CD4-positive, alpha-beta T cell (primary cell): ENCODE data around the gene NUDT16L1. TPM values are rescaled to one million over a fixed set of nuclear protein-coding genes. Genes with fewer than 3 reads are reported as not detected.

Experiments
- ATAC-seq: fragments of 200-7000 bp; cut with Tn5 transposase; one replicate; pipeline ENCODE4 v1.10.0; 2022; ENCODE audit warnings: mild to moderate bottlenecking; ENCODE audit not compliant: poor library complexity
- CTCF ChIA-PET: fragments of 350-600 bp; sonication (Branson Sonifier 250); formaldehyde crosslinking; loops from one replicate; lab custom pipeline; 2021; ENCODE audit warnings: antibody characterized with exemption, inconsistent platforms; lab: Charles Lee
- POLR2A ChIA-PET: fragments of 350-600 bp; sonication (Branson Sonifier 250); formaldehyde crosslinking; loops from one replicate; lab custom pipeline; 2021; ENCODE audit warnings: antibody characterized with exemption, inconsistent platforms; lab: Charles Lee
- DNase-seq, 14 experiments: peaks; one replicate each; pipeline ENCODE4 v3.0.0-alpha.2; 2013 to 2020; ENCODE audit warnings: mixed read lengths in 2 of 14
- H3K27ac ChIP-seq, 2 donors: one replicate each; pipeline versions ENCODE4 v1.5.1 to v1.7.0; 2013; ENCODE audit warnings: low read length in 2 of 2, low read depth in 1 of 2, mild to moderate bottlenecking in 1 of 2
- H3K27me3 ChIP-seq, 2 experiments: 1 replicate in 1 of 2; 2 replicates in 1 of 2; pipeline versions ENCODE4 v1.6.1 to v1.7.0; 2013; ENCODE audit warnings: low read length in 2 of 2, control low read depth in 1 of 2, mild to moderate bottlenecking in 1 of 2, moderate library complexity in 1 of 2; ENCODE audit not compliant: insufficient read depth in 2 of 2, control insufficient read depth in 1 of 2
- H3K36me3 ChIP-seq: one replicate; pipeline ENCODE4 v1.6.1; 2013; ENCODE audit warnings: low read length, control low read depth; ENCODE audit not compliant: insufficient read depth
- H3K4me1 ChIP-seq: one replicate; pipeline ENCODE4 v1.6.1; 2013; ENCODE audit warnings: low read length, control low read depth; ENCODE audit not compliant: insufficient read depth
- H3K4me3 ChIP-seq: one replicate; pipeline ENCODE4 v1.5.1; 2013; ENCODE audit warnings: mild to moderate bottlenecking, low read length, moderate library complexity
- H3K9me3 ChIP-seq, 2 experiments: 1 replicate in 1 of 2; 2 replicates in 1 of 2; pipeline versions ENCODE4 v1.6.1 to v1.7.0; 2013; ENCODE audit warnings: low read length in 2 of 2, mild to moderate bottlenecking in 2 of 2, control low read depth in 1 of 2, moderate library complexity in 1 of 2; ENCODE audit not compliant: control insufficient read depth in 1 of 2, insufficient read depth in 1 of 2
- H3K27ac Mint-ChIP-seq: one replicate; pipeline ENCODE4 v1.8.0; 2020; ENCODE audit warnings: mixed read lengths
- H3K27me3 Mint-ChIP-seq: one replicate; pipeline ENCODE4 v1.8.0; 2021; ENCODE audit warnings: mixed read lengths
- H3K36me3 Mint-ChIP-seq: one replicate; pipeline ENCODE4 v1.8.0; 2021; ENCODE audit warnings: low read depth, mixed read lengths
- H3K4me1 Mint-ChIP-seq: one replicate; pipeline ENCODE4 v1.8.0; 2021; ENCODE audit warnings: low read depth, mixed read lengths
- H3K4me3 Mint-ChIP-seq: one replicate; pipeline ENCODE4 v1.8.0; 2020; ENCODE audit warnings: mild to moderate bottlenecking, mixed read lengths
- H3K9me3 Mint-ChIP-seq: one replicate; pipeline ENCODE4 v1.8.0; 2020; ENCODE audit warnings: mixed read lengths
- CTCF ChIP-seq: fragments of 200-600 bp; IDR thresholded peaks from one replicate; pipeline ENCODE4 v1.8.0; 2022; ENCODE audit warnings: antibody characterized with exemption, mild to moderate bottlenecking
- intact Hi-C, 2 experiments: fragments of 100-400 bp; cut with DNase I in 1 of 2; cut with micrococcal nuclease in 1 of 2; formaldehyde crosslinking; loops; one replicate each; pipeline versions ENCODE4 v1.15.1 to v1.9.0; 2023 to 2025; cut with DNase I, micrococcal nuclease
- total RNA-seq, 174 experiments: library from RNA in 2 of 174; stranded (reverse) in 2 of 174; gene quantifications; one replicate each; pipeline ENCODE4 v1.2.3 and lab custom pipeline; 2021 to 2026

Gene NUDT16L1
- total RNA-seq, 2 experiments from 2014 or later, result 75.2 to 78.9 TPM

- H3K4me1 Mint-ChIP-seq, result peaks cover 7% of the 10 kb centered on the region
- Histone ChIP-seq H3K9me3 (no peaks in the 10 kb centered on the region), H3K27me3 (no peaks in the 10 kb centered on the region), H3K4me1 (peaks cover 29% of the 10 kb centered on the region), H3K27ac (no peak overlapping the region), H3K36me3 (peaks cover 55% of the 10 kb centered on the region), H3K4me3 (no peak overlapping the region)
- H3K36me3 Mint-ChIP-seq, result peaks cover 40% of the 10 kb centered on the region
- H3K27ac Mint-ChIP-seq, result peak overlapping the region; percentile 69
- POLR2A ChIA-PET, result interaction anchor here (0.8 to 2.4 kb wide), 5 partner anchors 36 to 80 kb away, joined by 3 to 11 read pairs (median 3); partner anchors contain the start of genes ANKS3 and DNAAF8
- ATAC-seq (no peak), DNase-seq (peak in 1 of 14 experiments; percentile 14)
- CTCF ChIA-PET, result interaction anchor here (1.3 kb wide), 1 partner anchor 72 kb away, joined by 4 read pairs; the partner anchor contains the start of gene MGRN1
- intact Hi-C loops, result loop anchor here in 1 of 2 experiments (10.0 kb wide), 3 partner anchors 272 to 398 kb away; partner anchors contain the start of genes DNAJA3, EEF2KMT and NAGPA
- H3K27me3 Mint-ChIP-seq, result no peaks in the 10 kb centered on the region
- TF ChIP-seq CTCF, result no peak
- H3K4me3 Mint-ChIP-seq, result peak overlapping the region; percentile 85
- no peaks in the 10 kb centered on the region for H3K9me3 Mint-ChIP-seq
These were observed 3.0 kb downstream of the NUDT16L1 start for GRCh38 chr16:4696172-4696904.

- H3K27me3 Mint-ChIP-seq, result no peaks in the 10 kb centered on the region
- ChIA-PET CTCF (interaction anchor here (1.3 kb wide), 1 partner anchor 73 kb away, joined by 4 read pairs; the partner anchor contains the start of gene MGRN1), POLR2A (interaction anchor here (0.8 to 2.4 kb wide), 2 partner anchors 37 to 81 kb away, joined by 3 to 11 read pairs; partner anchors contain the start of genes ANKS3 and DNAAF8)
- Histone ChIP-seq H3K27me3 (no peaks in the 10 kb centered on the region), H3K4me1 (peaks cover 26% of the 10 kb centered on the region), H3K4me3 (no peak overlapping the region), H3K27ac (no peak overlapping the region), H3K9me3 (no peaks in the 10 kb centered on the region), H3K36me3 (peaks cover 63% of the 10 kb centered on the region)
- H3K36me3 Mint-ChIP-seq, result peaks cover 40% of the 10 kb centered on the region
- intact Hi-C loops, result loop anchor here in 1 of 2 experiments (10.0 kb wide), 3 partner anchors 272 to 398 kb away; partner anchors contain the start of genes DNAJA3, EEF2KMT and NAGPA
- TF ChIP-seq CTCF, result no peak
- peak in 1 of 14 experiments; percentile 27 for DNase-seq
- no peak for ATAC-seq
- peaks cover 7% of the 10 kb centered on the region for H3K4me1 Mint-ChIP-seq
- peak overlapping the region; percentile 27 for H3K27ac Mint-ChIP-seq
- H3K9me3 Mint-ChIP-seq, result no peaks in the 10 kb centered on the region
- H3K4me3 Mint-ChIP-seq, result peak overlapping the region; percentile 60
These were observed 3.8 kb downstream of the NUDT16L1 start for GRCh38 chr16:4696905-4697847.

GRCh38 chr16:4697848-4698291 is 4.5 kb downstream of the NUDT16L1 start:
- peaks cover under 1% of the 10 kb centered on the region for H3K4me1 Mint-ChIP-seq

More at GRCh38 chr16:4697848-4698291, 4.5 kb downstream of the NUDT16L1 start:
- H3K36me3 Mint-ChIP-seq, result peaks cover 40% of the 10 kb centered on the region
- H3K9me3 Mint-ChIP-seq, result no peaks in the 10 kb centered on the region
- no peak overlapping the region for H3K4me3 ChIP-seq
- ChIA-PET POLR2A (no interaction called here), CTCF (no interaction called here)
- no peak overlapping the region for H3K27ac Mint-ChIP-seq
- no peaks in the 10 kb centered on the region for H3K9me3 ChIP-seq
- no peaks in the 10 kb centered on the region for H3K27me3 ChIP-seq
- peak in 1 of 14 experiments; percentile 19 for DNase-seq
- no peak for TF ChIP-seq CTCF
- peaks cover 69% of the 10 kb centered on the region for H3K36me3 ChIP-seq
- H3K4me3 Mint-ChIP-seq, result no peak overlapping the region
- H3K27me3 Mint-ChIP-seq, result no peaks in the 10 kb centered on the region
- H3K27ac ChIP-seq, result no peak overlapping the region
- peaks cover 19% of the 10 kb centered on the region for H3K4me1 ChIP-seq
- intact Hi-C loops, result loop anchor here in 1 of 2 experiments (10.0 kb wide), 3 partner anchors 273 to 397 kb away; partner anchors contain the start of genes DNAJA3, EEF2KMT and NAGPA
- ATAC-seq, result no peak
